Measurements from ENCODE around the gene GNB1L. TPM values are rescaled to one million over a fixed set of nuclear protein-coding genes. Genes with fewer than 3 reads are reported as not detected.

GNB1L gene
- total and polyA plus RNA-seq, 2 of the 13 experiments (the other 11 are each of a cell fraction or from before 2014, with no cell fraction given), result 2.5 to 7.4 TPM

- Histone ChIP-seq H2AFZ (ENCODE audit: low read length) (no peak overlapping the region), H3K9me3 (ENCODE audit: low read length) (no peaks in the 10 kb centered on the region), H3K79me2 (ENCODE audit: insufficient read depth, low read length) (no peaks in the 10 kb centered on the region), H3K27ac (ENCODE audit: extremely low read length, insufficient read depth, low read length) (no peak overlapping the region), H3K36me3 (replicated peaks in 1 of 2; ENCODE audit: control insufficient read depth in 1 of 2, insufficient read depth in 2 of 2, low read length in 2 of 2) (peaks cover 5 to 8% of the 10 kb centered on the region in 2 experiments; a peak in 3 of 5 replicates), H3K27me3 (ENCODE audit: control insufficient read depth in 1 of 2, insufficient read depth in 2 of 2, low read length in 2 of 2) (no peaks in the 10 kb centered on the region), H3K4me1 (ENCODE audit: insufficient read depth, low read length) (peaks cover 66% of the 10 kb centered on the region), H3K4me2 (ENCODE audit: low read depth, low read length) (no peak overlapping the region), H3K9ac (ENCODE audit: insufficient read depth, low read depth, low read length) (no peak overlapping the region), H4K20me1 (ENCODE audit: insufficient read depth, low read length) (no peaks in the 10 kb centered on the region), H3K4me3 (replicated peaks in 1 of 3; ENCODE audit: insufficient read depth in 1 of 3, low read depth in 2 of 3, low read length in 3 of 3) (no peak overlapping the region)
- in situ Hi-C loops (cut with HindIII; ENCODE audit: extremely low pct_ligation_motif_present, low pct_unique_long_range_greater_than_20kb) (loop anchor here (5.0 kb wide), 2 partner anchors 49 to 169 kb away; partner anchors contain the start of genes GNB1L and RTL10), intact Hi-C loops (cut with micrococcal nuclease; ENCODE audit: unreplicated experiment) (no loop called here)
- no TSS peak for BruUV-seq (replicated peaks)
- ATAC-seq, result 0 out of 3 replicates have a peak, but pooled peaks have one; percentile 10
- 94% methylated on average over 3 of the region's 13 CpGs for WGBS (ENCODE audit: low lambda C conversion rate)
- DNase-seq (ENCODE audit: low spot score), result no peak
- ChIA-PET POLR2A (interaction anchor here (1.8 to 2.3 kb wide), 2 partner anchors 9 to 46 kb away, joined by 6 to 11 read pairs; partner anchors contain the start of genes GNB1L and RTL10), CTCF (ENCODE audit: low intra/inter-chr PET ratio, low total read pairs) (no interaction called here)
- no peak for FAIRE-seq
- TF ChIP-seq HIC2 (CRISPR knock-in tag; IDR thresholded peaks at IDR 0.05; ENCODE audit: low read depth) (peak; percentile 59; the same call in 1 of the 2 replicates), ZNF768 (CRISPR knock-in tag; IDR thresholded peaks at IDR 0.05) (peak; percentile 52; the same call in 1 of the 2 replicates), PAX8 (CRISPR knock-in tag; IDR thresholded peaks at IDR 0.05; ENCODE audit: borderline replicate concordance) (no peak), PRDM15 (CRISPR knock-in tag; IDR thresholded peaks at IDR 0.05) (no peak), ZNF687 (CRISPR knock-in tag; IDR thresholded peaks at IDR 0.05) (peak; percentile 48), HNRNPL (IDR thresholded peaks at IDR 0.05; ENCODE audit: low read depth, low read length) (peak; percentile 63; the same call in 1 of the 2 replicates), LBX2 (CRISPR knock-in tag; IDR thresholded peaks at IDR 0.05; ENCODE audit: borderline replicate concordance) (no peak), ZNF292 (CRISPR knock-in tag; IDR thresholded peaks at IDR 0.05; ENCODE audit: borderline replicate concordance, low read depth) (no peak), ZNF34 (CRISPR knock-in tag; IDR thresholded peaks at IDR 0.05; ENCODE audit: borderline replicate concordance) (no peak), STAT5B (CRISPR knock-in tag; IDR thresholded peaks at IDR 0.05) (no peak), PRMT3 (CRISPR knock-in tag; IDR thresholded peaks at IDR 0.05; ENCODE audit: borderline replicate concordance, low read depth) (no peak)
Observed at GRCh38 chr22:19900707-19901436, 46.2 kb upstream of the GNB1L start.

Data from HepG2 (cell line).